ENCODE data around the gene C2orf76. TPM values are rescaled to one million over a fixed set of nuclear protein-coding genes. Genes with fewer than 3 reads are reported as not detected.

Gene C2orf76
- total RNA-seq, 1 donor from 2014 or later: 12.2 TPM

GRCh38 chr2:119338272-119338671 is 28.4 kb downstream of the C2orf76 start:
- H3K27me3 Mint-ChIP-seq (ENCODE audit: low read depth): no peaks in the 10 kb centered on the region
- H3K36me3 Mint-ChIP-seq: no peaks in the 10 kb centered on the region
- H3K27ac Mint-ChIP-seq: no peak overlapping the region
- H3K4me3 Mint-ChIP-seq: no peak overlapping the region
- peaks cover under 1% of the 10 kb centered on the region for H3K4me1 Mint-ChIP-seq
- DNase-seq (ENCODE audit: low spot score in 2 of 2, unreplicated experiment in 2 of 2): no peak
- no peaks in the 10 kb centered on the region for H3K9me3 Mint-ChIP-seq
- TF ChIP-seq CTCF (IDR thresholded peaks at IDR 0.05; ENCODE audit: unreplicated experiment): no peak

GRCh38 chr2:119337749-119338148 is 28.9 kb downstream of the C2orf76 start:
- H3K36me3 Mint-ChIP-seq: no peaks in the 10 kb centered on the region
- no peaks in the 10 kb centered on the region for H3K27me3 Mint-ChIP-seq (ENCODE audit: low read depth)
- H3K4me3 Mint-ChIP-seq: no peak overlapping the region
- H3K4me1 Mint-ChIP-seq: no peaks in the 10 kb centered on the region
- DNase-seq (ENCODE audit: low spot score in 2 of 2, unreplicated experiment in 2 of 2): no peak
- no peak for TF ChIP-seq CTCF (IDR thresholded peaks at IDR 0.05; ENCODE audit: unreplicated experiment)
- H3K27ac Mint-ChIP-seq: no peak overlapping the region
- H3K9me3 Mint-ChIP-seq: no peaks in the 10 kb centered on the region

GRCh38 chr2:119333833-119334232 is 32.8 kb downstream of the C2orf76 start:
- TF ChIP-seq CTCF (IDR thresholded peaks at IDR 0.05; ENCODE audit: unreplicated experiment): no peak
- no peak for DNase-seq (ENCODE audit: low spot score in 2 of 2, unreplicated experiment in 2 of 2)
- H3K27me3 Mint-ChIP-seq (ENCODE audit: low read depth): no peaks in the 10 kb centered on the region
- no peaks in the 10 kb centered on the region for H3K9me3 Mint-ChIP-seq
- H3K4me3 Mint-ChIP-seq: no peak overlapping the region
- peaks cover 2% of the 10 kb centered on the region for H3K36me3 Mint-ChIP-seq
- no peaks in the 10 kb centered on the region for H3K4me1 Mint-ChIP-seq
- no peak overlapping the region for H3K27ac Mint-ChIP-seq

- DNase-seq (ENCODE audit: low spot score in 2 of 2, unreplicated experiment in 2 of 2): no peak
- Mint-ChIP-seq H3K4me1 (no peaks in the 10 kb centered on the region), H3K4me3 (no peak overlapping the region), H3K27me3 (ENCODE audit: low read depth) (no peaks in the 10 kb centered on the region), H3K36me3 (peaks cover 2% of the 10 kb centered on the region), H3K9me3 (no peaks in the 10 kb centered on the region), H3K27ac (no peak overlapping the region)
- TF ChIP-seq CTCF (IDR thresholded peaks at IDR 0.05; ENCODE audit: unreplicated experiment): no peak
Measured at GRCh38 chr2:119333360-119333759, 33.3 kb downstream of the C2orf76 start.

- Mint-ChIP-seq H3K4me3 (no peak overlapping the region), H3K36me3 (peaks cover 2% of the 10 kb centered on the region)
- DNase-seq (ENCODE audit: low spot score in 2 of 2, unreplicated experiment in 2 of 2): no peak
Measured at GRCh38 chr2:119332953-119333352, 33.7 kb downstream of the C2orf76 start.

More at GRCh38 chr2:119332953-119333352, 33.7 kb downstream of the C2orf76 start:
- Mint-ChIP-seq H3K27me3 (ENCODE audit: low read depth) (no peaks in the 10 kb centered on the region), H3K27ac (no peak overlapping the region), H3K4me1 (no peaks in the 10 kb centered on the region), H3K9me3 (no peaks in the 10 kb centered on the region)
- TF ChIP-seq CTCF (IDR thresholded peaks at IDR 0.05; ENCODE audit: unreplicated experiment): no peak
